Islet of Langerhans (tissue), 1 donor: ENCODE data around the gene KCNJ18.
"Not testable (repeated sequence)": the region's sequence is repeated elsewhere in the genome, so short reads cannot be mapped to it uniquely, and the experiment has no call there.

Experiments
- FAIRE-seq: peaks from one replicate; lab custom pipeline; 2011; peaks lifted over from hg19 to GRCh38; lab: Jason Lieb, UNC

Gene KCNJ18

DNA sequence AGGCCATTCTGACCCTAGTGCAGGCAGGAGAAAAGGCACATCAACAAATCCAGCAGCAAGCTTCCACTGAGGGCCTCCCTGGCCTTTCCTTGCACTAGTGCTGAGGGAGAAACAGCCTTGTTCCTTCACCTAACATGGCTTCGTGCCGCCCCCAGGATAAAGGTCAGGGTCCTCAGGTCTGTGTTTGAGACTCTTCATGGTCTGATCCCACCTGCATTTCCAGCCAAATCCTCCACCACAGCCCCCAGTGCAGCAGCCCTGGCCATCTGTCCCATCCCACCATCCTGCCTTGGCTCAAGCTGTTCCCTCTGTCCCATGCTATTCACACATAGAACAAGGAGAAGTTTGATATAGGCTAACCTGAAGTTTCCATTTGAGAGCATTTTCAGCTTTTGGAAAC lies 20.9 kb upstream of the KCNJ18 start:
- not testable (repeated sequence) for FAIRE-seq

- FAIRE-seq = not testable (repeated sequence)
Observed at GRCh38 chr17:21671871-21672270, 20.5 kb upstream of the KCNJ18 start.

DNA sequence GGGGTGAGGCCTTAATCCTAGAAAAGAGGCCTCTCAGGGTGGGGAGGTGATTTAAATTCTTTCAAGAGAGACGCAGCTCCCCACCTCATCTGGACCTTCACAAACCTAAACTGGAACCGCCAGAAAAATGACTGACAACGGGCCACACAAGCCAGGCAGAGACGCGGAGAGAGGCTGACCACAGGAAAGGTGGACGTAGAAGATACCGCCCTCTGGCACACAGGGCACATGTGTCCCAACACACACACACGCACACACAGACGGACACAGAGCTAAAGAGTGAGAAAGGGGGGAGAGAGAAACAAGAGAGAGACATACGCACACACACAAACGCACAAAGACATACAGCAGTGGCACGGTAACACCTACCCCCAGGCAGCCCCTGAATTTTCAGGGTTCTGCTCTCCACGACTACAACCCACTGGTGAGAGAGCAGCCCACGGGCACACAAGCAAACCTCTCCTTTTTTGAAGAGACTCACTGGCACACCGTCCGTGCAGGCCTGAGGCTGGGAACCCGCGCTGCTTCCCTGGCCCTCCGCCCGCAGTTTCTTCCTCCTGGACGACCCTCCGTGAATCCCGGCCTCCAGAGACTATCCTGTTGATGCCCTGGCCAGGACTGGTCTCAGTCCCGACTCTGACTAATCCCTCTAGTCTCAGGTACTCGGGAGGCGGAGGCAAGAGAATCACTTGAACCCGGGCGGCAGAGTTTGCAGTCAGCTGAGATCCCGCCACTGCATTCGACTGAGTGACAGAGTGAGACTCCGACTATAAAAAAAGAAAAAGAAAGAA lies 18.7 kb upstream of the KCNJ18 start:
- not testable (repeated sequence) for FAIRE-seq

DNA sequence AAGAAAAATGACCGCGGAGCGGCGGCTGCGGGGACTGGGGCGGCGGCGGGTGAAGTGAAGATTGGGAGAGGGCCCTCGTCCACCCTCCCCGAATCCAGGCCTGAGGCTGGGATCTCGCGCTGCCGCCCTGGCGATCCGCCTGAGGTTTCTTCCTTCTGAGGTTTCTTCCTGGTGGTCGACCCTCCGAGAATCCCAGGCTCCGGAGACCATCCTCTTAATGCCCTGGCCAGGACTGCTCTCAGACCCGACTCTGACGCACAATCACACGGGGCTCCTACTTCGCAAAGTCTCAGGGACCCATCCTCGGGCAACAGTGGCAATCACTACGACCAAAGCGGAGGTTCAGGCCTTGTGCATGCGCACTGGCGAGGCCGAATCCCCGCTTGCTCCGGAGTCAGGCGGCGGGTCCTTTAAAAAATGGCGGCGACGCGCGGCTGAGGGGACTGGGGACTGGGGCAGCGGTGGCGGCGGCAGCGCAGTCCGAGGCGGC lies 18.0 kb upstream of the KCNJ18 start:
- no peak for FAIRE-seq

GRCh38 chr17:21674891-21675738 lies 17.2 kb upstream of the KCNJ18 start:
- FAIRE-seq = not testable (repeated sequence)

DNA sequence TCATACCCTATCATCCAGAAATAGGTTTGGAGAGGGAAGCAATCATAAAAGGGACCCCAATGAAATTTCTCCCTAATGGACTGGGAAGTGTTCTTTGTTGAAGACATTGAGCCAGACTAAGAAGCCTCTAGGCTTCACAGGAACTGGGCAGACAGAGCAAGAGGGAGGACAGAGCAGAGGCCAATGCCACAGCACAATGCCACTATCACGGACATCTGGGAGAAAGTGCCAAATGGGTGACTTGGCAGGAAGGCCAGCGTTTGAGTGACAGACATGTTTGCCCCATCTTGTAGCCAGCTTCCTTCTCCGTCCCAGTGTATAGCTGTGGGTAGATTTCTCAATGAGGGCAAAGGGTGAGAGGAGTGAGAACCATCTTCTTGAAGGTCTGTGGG lies 16.6 kb upstream of the KCNJ18 start:
- not testable (repeated sequence) for FAIRE-seq

DNA sequence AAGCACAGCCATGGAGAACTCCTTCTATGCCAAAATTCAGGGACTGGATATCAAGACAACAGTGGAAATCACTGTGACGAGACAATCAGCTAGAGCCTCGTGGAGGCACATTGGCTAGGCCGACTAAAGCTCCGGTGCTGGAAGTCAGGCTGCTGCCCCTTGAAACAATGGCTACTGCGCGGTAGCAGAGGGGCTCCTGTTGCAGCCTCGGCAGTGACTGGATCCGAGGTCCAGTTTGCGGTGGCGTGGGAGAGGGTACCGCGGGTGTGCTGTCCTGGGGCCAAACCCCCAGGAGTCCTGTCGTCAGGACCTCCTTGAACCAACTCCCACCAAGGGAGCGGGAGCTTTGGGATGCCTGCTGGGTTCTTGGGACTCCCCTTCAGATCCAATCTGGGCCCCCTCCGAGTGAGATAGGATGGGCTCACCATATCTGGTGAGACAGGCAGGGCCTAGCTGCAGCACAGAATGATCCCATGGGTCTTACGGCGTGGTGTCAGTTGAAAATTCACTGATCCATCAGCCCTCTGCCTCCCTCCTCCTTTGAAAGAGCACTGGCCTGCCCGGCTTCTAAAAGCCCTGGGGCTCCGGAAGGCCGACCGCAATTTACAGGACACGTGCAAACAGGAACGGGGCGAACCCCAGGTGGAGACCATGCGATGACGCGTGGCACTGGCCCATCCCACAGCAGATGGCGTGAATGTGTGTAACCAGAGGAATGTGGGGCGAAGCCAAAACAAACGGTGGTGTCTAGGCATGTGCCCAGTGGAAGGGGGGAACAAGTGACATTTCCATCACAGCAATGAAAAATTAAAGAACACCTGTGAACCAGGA lies 15.8 kb upstream of the KCNJ18 start:
- FAIRE-seq = no peak

GRCh38 chr17:21677126-21677910 lies 15.0 kb upstream of the KCNJ18 start:
- no peak for FAIRE-seq

- no peak for FAIRE-seq
Observed at GRCh38 chr17:21677911-21678310, 14.4 kb upstream of the KCNJ18 start.

DNA sequence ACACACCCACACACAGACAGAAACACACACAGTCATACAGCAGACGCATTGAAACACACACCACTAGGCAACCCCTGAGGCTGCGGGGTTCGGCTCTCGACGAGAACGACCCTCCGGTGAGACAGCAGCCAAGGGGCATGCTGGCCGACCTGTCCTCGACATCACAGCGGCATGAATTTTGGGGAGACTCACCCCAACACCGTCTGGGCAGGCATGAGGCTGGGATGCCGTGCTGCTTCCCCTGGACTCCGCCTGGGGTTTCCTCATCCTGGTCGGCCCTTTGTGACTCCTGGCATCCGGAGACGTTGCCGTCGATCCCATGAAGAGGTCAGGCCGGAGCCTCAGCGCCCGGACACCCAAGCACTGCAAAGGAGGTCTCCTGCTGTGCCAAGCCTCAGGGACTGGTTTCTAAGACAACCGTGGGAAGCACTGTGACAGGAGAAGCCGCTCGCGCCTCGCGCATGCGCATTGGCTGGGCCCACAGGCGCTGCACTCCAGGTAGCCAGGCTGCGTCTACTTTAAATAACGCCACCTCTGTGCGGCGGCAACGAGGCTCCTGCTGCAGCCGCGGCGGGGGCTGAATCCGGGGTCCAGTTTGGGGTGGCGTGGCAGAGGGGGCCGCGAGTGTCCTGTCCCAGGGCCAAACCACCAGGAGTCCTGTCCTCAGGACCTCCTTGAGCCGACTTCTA lies 13.8 kb upstream of the KCNJ18 start:
- FAIRE-seq = no peak

DNA sequence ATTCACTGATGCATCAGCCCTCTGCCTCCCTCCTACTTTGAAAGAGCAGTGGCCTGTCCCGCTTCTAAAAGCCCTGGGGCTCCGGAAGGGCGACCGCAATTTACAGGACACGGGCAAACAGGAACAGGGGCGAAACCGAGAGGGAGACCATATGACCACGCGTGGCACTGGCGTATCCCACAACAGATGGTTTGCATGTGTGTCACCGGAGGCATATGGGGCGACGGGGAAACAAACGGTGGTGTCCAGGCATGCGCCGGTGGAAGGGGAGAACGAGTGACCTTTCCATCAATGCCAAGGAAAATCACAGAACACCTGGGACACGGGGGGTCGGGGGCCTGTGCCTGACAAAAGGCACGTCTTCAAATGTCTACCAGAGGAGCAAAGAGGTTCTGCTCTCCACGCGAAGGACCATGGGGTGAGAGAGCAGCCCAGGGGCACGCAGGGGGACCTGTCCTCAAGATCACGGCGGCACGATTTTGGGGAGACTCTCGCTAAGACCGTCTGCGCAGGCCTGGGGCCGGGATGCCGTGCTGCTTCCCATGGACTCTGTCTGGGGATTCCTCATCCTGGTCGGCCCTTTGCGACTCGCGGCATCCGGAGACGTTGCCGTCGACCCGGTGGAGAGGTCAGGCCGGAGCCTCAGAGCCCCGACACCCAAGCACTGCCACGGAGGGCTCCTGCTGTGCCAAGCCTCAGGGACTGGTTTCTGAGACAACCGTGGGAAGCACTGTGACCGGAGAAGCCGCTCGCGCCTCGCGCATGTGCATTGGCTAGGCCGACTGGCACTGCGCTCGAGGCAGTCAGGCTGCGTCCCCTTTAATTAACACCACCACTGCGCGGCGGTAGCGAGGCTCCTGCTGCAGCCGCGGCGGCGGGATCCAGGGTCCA lies 12.8 kb upstream of the KCNJ18 start:
- no peak for FAIRE-seq

DNA sequence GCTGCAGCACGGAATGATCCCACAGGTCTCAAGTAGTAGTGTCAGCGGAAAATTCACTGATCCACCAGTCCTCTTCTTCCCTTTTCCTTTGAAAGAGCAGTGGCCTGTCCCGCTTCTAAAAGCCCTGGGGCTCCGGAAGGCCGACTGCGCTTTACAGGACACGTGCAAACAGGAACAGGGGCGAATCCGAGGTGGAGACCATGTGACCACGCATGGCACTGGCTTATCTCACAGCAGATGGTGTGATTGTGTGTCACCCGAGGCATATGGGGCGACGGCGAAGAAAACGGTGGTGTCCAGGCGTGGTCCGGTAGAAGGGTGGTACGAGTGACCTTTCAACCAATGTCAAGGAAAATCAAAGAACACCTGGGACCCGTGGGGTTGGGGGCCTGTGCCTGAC lies 12.0 kb upstream of the KCNJ18 start:
- no peak for FAIRE-seq

GRCh38 chr17:21680850-21681351 lies 11.4 kb upstream of the KCNJ18 start:
- not testable (repeated sequence) for FAIRE-seq

GRCh38 chr17:21681576-21681975 lies 10.7 kb upstream of the KCNJ18 start:
- FAIRE-seq = not testable (repeated sequence)

DNA sequence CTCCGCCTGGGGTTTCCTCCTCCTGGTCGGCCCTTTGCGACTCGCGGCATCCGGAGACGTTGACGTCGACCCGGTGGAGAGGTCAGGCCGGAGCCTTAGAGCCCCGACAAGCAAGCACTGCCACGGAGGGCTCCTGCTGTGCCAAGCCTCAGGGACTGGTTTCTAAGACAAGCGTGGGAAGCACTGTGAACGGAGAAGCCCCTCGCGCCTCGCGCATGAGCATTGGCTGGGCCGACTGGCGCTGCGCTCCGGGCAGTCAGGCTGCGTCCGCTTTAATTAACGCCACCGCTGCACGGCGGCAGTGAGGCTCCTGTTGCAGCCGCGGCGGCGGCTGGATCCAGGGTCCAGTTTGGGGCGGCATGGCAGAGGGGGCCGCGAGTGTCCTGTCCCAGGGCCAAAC lies 10.2 kb upstream of the KCNJ18 start:
- FAIRE-seq = not testable (repeated sequence)

GRCh38 chr17:21683142-21683712 lies 9.1 kb upstream of the KCNJ18 start:
- not testable (repeated sequence) for FAIRE-seq

- FAIRE-seq = not testable (repeated sequence)
Observed at GRCh38 chr17:21683897-21684296, 8.4 kb upstream of the KCNJ18 start.

- FAIRE-seq = not testable (repeated sequence)
Observed at GRCh38 chr17:21684384-21684783, 7.9 kb upstream of the KCNJ18 start.
